Measurements from ENCODE around the gene RIMBP2.

DNA sequence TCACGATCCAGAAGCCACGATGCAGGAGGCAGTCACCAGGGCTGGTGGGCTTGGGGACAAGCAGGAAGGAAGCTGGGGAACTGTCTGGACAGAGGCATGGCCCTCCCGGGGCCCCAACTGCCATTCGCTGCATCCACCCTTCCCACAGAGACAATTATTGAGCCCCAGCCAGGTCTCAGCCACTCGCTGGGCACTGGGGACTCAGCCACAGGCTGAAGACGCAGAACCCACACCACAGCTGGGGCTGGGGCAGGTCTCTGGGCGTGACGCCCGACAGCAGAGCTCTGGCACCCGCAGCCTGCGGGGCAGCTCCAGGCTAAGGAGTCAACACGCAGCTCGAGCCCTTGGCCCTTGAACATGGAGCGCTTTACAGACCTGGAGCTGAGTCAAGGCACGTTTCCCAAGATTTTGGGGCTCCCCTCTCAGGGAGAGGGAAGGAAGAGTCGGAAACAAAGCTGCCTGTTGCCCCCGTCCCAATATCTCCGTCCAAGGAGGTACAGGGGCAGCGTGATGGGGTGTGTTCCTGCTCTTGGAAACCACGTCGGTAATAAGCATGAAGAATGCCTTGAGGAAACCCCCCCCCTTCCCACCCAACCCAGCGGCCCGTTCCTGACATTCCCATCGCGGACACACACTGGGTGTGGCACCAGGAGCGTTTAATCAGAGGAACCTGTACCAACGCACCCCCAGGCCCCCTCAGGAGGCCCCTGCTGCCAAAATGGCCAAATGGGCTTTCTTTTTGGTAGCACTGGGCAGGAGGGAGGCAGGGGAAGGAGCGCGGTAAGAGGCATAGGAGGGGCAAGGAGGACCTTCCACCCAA is 6.7 kb downstream of the RIMBP2 start:
- TF ChIP-seq EZH2 (IDR thresholded peaks at IDR 0.05; ENCODE audit: insufficient read depth, poor library complexity, severe bottlenecking) (no peak), EZH2phosphoT487 (IDR thresholded peaks at IDR 0.05; ENCODE audit: insufficient read depth, low read depth) (no peak)
